Gastrocnemius medialis (tissue), 4 donors: ENCODE measurements around the gene SORBS2.

Experiments used
- POLR2A ChIP-seq, 2 donors: fragments of 450-650 bp; IDR thresholded peaks; one replicate each; pipeline ENCODE4 v1.6.1; 2017; ENCODE audit warnings: antibody characterized with exemption in 2 of 2, mild to moderate bottlenecking in 2 of 2, moderate library complexity in 2 of 2
- TF ChIP-seq, protein P1 (sequence below), 5 experiments: fragments of 450-650 bp in 3 of 5; fragments of 200-600 bp in 2 of 5; sonication (generic) in 2 of 5; IDR thresholded peaks in 4 of 5; conservative IDR thresholded peaks in 1 of 5; 1 replicate in 4 of 5; 2 replicates in 1 of 5; pipeline ENCODE4 v1.5.1; 2016 to 2019; ENCODE audit warnings: antibody characterized with exemption in 5 of 5, mild to moderate bottlenecking in 3 of 5, moderate library complexity in 3 of 5

DNA sequence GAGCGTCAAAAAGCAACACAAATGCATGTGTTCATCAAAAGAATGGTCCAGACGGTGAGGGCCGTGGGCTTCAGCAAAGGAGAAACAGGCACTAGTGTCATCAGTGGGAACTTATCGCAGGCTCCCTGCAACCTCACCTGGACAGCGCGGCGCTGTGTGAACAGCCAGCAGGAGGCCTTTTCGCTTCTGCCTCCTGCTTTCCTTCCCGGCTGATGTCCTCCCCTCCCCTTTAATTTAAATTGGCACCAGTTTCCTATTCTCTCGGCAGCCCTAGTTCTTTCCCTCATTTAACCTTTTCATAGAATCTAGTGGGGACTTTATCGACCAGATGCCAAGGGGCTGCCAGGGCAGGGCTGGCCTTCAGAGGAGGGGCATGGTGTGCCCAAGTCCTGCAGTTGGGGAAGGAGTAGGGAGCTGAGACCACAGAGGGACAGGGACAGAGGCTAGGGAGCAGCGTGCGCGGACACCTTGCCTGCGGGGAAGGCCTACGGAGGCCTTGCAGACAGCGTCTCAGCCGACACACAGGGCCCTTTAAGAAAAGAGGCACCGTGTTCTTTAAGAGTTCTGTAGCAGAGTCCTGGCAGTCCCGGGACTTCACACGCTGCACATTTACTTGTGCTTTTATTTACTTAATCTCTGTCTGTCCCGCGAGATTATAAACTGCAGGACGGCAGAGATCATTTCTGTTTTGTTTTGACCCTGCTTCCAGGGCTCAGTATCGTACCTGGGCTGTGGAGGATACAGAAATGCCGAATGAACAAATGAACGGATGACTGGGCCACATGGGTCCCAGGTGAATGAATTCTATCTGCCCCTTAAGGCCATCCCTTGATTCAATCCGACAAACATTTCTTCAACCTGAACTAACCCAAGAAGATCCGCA is 8.4 kb upstream of the SORBS2 start:
- TF ChIP-seq, protein P1, sequence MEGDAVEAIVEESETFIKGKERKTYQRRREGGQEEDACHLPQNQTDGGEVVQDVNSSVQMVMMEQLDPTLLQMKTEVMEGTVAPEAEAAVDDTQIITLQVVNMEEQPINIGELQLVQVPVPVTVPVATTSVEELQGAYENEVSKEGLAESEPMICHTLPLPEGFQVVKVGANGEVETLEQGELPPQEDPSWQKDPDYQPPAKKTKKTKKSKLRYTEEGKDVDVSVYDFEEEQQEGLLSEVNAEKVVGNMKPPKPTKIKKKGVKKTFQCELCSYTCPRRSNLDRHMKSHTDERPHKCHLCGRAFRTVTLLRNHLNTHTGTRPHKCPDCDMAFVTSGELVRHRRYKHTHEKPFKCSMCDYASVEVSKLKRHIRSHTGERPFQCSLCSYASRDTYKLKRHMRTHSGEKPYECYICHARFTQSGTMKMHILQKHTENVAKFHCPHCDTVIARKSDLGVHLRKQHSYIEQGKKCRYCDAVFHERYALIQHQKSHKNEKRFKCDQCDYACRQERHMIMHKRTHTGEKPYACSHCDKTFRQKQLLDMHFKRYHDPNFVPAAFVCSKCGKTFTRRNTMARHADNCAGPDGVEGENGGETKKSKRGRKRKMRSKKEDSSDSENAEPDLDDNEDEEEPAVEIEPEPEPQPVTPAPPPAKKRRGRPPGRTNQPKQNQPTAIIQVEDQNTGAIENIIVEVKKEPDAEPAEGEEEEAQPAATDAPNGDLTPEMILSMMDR (IDR thresholded peaks at IDR 0.05 in 4 of 5, conservative IDR thresholded peaks at IDR 0.05 in 1 of 5) = no peak
- no peak for TF ChIP-seq POLR2A (IDR thresholded peaks at IDR 0.05)
